HG03439 (cell line): Measurements from ENCODE around the gene INKA2.

Source experiments
- ATAC-seq: cut with Tn5 transposase; IDR thresholded peaks from one replicate; pipeline ENCODE4 v1.9.1; 2021; ENCODE audit warnings: mild to moderate bottlenecking, moderate library complexity; ENCODE audit not compliant: unreplicated experiment

Gene INKA2

GRCh38 chr1:111734426-111734825, 4.8 kb downstream of the INKA2 start:
- no peak for ATAC-seq

DNA sequence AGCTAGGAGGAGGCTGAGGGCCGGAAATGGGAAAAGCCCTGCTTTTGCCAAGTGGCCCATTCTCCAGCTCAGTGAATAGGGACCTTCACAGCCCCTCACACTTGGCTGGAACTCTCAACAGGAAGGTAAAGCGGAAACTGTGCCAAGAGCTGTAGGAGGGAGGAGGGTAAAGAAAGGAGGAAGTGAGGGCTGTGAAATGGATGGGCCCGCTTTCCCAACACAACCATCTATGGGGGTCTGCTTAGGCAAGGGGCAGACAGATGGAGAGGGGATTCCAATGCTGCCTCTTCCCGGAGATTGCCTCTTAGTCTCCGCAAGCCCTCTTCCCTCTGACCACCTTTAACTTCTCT, 5.2 kb downstream of the INKA2 start:
- ATAC-seq = no peak

GRCh38 chr1:111733183-111733991, 5.8 kb downstream of the INKA2 start:
- no peak for ATAC-seq

- ATAC-seq = no peak
These were observed 6.5 kb downstream of the INKA2 start for GRCh38 chr1:111732718-111733117.

DNA sequence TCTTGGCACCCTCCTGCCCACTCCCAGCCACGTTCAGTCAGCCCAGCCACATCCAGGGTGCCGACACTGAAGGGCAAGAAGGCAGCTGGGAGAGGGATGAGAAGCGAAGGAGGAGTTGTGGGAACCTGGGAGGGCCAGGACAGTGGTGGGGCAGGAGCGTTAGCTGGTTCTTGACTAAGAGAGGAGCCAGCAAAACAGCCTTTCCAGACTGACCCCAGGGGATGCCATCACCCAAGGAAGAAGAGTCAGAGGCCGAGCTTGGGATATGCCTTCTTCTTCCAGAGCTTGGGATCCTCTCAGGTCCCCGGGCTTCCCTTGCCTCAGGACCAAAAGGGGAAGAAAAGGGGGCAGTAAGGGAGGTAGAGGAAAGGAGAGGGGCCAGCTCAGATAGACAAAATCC, 7.2 kb downstream of the INKA2 start:
- ATAC-seq = no peak

DNA sequence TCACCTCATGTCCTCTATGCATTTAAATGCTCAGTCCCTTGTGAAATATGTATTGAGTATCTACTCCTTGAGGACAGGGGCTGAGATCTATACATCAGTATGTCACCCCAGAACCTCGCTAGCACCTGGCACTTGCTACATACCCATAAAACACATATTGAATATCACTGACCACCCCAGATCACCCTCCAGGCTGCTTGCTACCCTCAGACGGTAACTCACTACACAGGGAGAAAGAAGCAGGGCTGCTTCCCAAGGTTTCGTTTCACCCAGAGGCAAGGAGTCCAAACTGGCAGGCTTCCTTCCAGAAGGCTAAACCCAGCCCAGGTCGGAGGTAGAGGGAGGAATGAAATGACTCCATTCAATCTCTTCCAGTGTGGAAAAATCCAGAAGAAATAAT, 8.5 kb downstream of the INKA2 start:
- ATAC-seq = no peak

GRCh38 chr1:111729946-111730681, 9.1 kb downstream of the INKA2 start:
- no peak for ATAC-seq

- no peak for ATAC-seq
These were observed 9.8 kb downstream of the INKA2 start for GRCh38 chr1:111729271-111729921.

GRCh38 chr1:111727056-111727455, 12.1 kb downstream of the INKA2 start:
- ATAC-seq = no peak

- no peak for ATAC-seq
These were observed 14.0 kb downstream of the INKA2 start for GRCh38 chr1:111725192-111725591.

- no peak for ATAC-seq
These were observed 15.3 kb downstream of the INKA2 start for GRCh38 chr1:111723871-111724270.

GRCh38 chr1:111723091-111723806, 15.9 kb downstream of the INKA2 start:
- no peak for ATAC-seq

DNA sequence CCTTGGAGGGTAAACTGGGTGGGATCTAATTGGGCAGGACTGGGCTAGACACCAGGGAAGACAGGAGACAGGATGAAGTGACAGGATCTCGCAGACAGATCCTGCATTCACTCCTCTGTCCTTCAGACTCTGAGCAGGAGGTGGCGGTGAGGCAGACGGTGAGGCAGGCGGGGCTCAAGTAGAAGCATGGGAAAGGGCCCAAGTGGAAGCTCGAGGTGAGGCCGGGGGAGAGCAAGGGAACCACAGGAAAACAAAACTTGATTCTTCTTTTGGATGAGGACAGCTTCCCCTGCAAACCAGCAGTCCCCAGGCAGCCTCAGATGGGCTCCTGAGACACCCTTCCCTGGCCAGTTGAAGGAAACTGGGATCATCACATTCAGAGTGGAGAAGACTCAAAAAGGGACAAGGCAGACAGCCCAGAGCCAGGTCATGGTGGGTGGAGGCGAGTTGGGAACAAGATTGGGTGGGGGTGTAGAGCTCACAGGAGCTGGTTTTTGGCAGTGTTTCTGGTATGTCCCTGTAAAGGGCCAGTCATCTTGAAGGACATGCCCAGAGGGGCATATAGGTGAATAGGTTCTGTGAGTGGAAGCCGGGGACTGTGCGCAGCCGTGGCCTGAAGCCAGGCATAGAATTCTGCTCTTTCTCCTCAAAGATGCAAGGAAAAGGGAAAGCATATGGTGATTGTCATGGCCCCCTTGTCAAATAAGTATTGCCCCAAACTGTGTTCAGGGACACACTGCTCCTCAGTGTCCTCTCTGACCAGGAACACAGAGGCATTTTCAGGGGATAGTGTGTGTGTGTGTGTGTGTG, 18.0 kb downstream of the INKA2 start:
- ATAC-seq = no peak

DNA sequence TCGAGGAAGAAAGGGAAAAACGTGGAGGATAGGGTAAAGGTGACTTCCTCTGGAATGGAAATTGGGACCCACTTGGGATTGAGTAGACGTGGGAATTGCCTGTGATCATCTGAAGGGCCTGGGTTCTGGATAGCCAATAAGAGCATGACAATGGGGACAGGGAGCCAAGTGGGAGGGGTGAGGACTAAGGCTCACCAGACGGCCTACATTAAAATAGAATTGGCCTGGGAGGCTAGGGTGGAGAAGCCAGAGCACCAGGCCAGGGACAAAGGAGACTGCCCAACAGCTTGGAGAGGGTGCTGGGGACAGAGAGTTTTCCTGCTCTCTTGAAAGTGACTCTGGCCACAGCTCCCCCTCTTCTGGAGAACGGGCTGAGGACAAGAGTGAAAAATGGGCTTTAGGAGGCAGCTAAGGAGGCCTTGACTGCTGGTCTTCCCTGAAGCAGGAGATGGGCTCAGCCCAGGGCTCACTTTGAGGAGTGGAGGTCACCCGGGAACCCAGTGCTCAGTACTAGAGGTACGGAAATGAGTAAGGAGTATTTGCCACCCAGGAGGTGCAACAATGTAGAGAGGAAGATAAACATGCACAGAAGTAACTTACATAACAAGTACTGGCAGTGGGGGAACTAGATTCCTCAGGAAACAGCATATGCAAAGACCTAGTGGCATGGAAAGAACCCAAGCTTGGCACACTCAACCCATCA, 18.8 kb downstream of the INKA2 start:
- ATAC-seq = no peak

DNA sequence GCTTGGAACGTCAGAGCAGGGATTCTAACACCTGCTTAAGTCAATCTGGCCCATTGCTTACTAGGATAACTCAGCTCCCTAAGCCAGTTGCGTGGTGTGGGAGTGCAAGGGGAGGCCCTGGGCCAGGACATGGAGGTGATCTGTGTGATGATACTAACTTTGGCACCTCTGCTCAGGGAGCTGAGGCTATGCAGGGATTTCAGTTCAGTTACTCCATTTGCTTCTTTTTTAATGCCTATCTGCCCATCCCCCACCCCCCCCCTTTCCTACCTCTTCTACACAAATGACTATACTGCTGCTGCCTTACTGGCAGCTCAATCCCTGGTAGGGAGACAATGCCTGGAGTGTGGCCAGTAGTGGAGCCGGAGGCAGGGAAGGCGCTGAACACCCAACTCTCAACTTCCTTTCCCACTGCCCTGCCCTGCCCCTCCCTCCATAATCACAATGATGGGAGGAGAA, 19.5 kb downstream of the INKA2 start:
- no peak for ATAC-seq

DNA sequence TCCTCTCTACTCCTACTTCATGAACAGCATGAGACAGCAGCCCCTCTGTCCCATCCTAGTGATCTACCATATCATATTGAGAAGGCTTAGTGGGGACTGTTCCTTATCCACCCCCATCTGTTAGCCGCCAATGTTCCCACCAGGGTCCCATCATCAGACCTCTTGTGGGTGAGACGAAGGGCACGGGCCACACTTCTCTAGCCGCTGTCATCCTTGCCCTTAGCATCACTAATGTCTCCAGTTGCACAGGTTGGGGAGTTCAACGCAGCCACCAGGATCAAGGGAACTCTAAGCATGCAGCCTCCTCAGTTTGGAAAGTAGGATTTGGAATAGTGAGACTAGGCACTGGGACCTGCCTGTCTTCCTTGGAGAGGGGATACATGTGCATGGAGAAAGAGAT, 20.1 kb downstream of the INKA2 start:
- ATAC-seq = no peak

GRCh38 chr1:111717450-111717849, 21.7 kb downstream of the INKA2 start:
- no peak for ATAC-seq

DNA sequence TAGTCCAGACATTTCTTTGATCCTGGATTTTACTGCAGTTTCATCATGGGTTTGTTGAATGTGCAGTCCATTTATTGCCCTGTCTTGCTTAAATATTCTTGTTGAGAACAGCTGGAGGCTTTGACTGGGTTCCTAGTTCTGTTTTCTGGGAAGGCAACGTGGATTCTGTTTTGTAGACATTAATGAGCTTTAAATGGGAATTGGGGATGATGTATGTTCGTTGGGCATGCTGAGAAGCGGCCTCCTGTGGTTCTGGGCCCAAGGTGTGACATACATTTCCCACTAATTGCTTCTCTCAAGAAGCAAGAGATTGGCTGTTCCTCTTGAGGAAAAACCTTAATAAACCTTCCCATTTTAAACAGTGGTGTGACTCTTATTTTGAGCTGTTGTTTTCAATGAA, 22.9 kb downstream of the INKA2 start:
- no peak for ATAC-seq

- no peak for ATAC-seq
These were observed 29.2 kb downstream of the INKA2 start for GRCh38 chr1:111709986-111710385.

DNA sequence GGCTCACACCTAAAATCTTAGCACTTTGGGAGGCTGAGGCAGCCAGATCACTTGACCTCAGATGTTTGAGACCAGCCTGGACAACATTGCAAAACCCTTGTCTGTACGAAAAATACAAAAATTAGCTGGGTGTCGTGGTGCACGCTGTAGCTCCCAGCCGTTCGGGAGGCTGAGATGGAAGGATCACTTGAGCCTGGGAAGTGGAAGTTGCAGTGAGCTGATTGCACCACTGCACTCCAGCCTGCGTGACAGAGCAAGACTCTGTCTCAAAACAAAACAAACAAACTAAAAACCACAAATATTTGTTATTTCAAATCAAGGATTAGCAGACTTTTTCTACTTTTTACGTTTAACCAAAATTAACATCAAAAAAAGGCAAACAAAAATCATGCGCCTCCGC, 31.3 kb downstream of the INKA2 start:
- ATAC-seq = no peak
